GM10248 (cell line): ENCODE results near the gene COL8A1.

ENCODE experiments used
- CTCF ChIA-PET: fragments of 300-600 bp; sonication (Branson Sonifier 250); formaldehyde crosslinking; extraction: SDS; loops from one replicate; lab custom pipeline; 2021; ENCODE audit warnings: antibody characterized with exemption; lab: Yijun Ruan, JAX
- POLR2A ChIA-PET: fragments of 350-650 bp; sonication (Branson Sonifier 250); formaldehyde crosslinking; extraction: SDS; loops from one replicate; lab custom pipeline; 2020; ENCODE audit warnings: antibody characterized with exemption; lab: Yijun Ruan, JAX
- DNase-seq: peaks from one replicate; pipeline ENCODE4 v3.0.0; 2012; ENCODE audit errors: extremely low spot score
- CTCF ChIP-seq: IDR thresholded peaks from 2 replicates; pipeline ENCODE4 v1.5.1; 2012; ENCODE audit warnings: mild to moderate bottlenecking, low read depth; ENCODE audit errors: extremely low read depth, missing control alignments, control extremely low read depth

The COL8A1 gene

GRCh38 chr3:99683876-99684275, 45.5 kb downstream of the COL8A1 start:
- no peak for DNase-seq
- TF ChIP-seq CTCF, result no peak
- ChIA-PET CTCF (interaction anchor here (1.1 to 1.9 kb wide), 8 partner anchors 9 to 661 kb away, joined by 3 to 6 read pairs (median 4); no protein-coding TSS in a partner anchor), POLR2A (no interaction called here)

GRCh38 chr3:99684644-99685043, 46.2 kb downstream of the COL8A1 start:
- TF ChIP-seq CTCF, result no peak
- POLR2A ChIA-PET, result no interaction called here
- CTCF ChIA-PET, result interaction anchor here (1.6 to 1.9 kb wide), 3 partner anchors 20 to 662 kb away, joined by 4 to 6 read pairs (median 5); no protein-coding TSS in a partner anchor
- DNase-seq, result no peak

- DNase-seq, result no peak
- POLR2A ChIA-PET, result no interaction called here
- TF ChIP-seq CTCF, result no peak
- CTCF ChIA-PET, result interaction anchor here (0.6 to 3.4 kb wide), 15 partner anchors 8 to 869 kb away, joined by 3 to 20 read pairs (median 3); no protein-coding TSS in a partner anchor
These were observed 48.1 kb downstream of the COL8A1 start for GRCh38 chr3:99686469-99686868.

GRCh38 chr3:99686955-99687612, 48.7 kb downstream of the COL8A1 start:
- ChIA-PET CTCF (interaction anchor here (0.7 to 3.4 kb wide), 33 partner anchors 8 to 871 kb away, joined by 3 to 20 read pairs (median 4); no protein-coding TSS in a partner anchor), POLR2A (no interaction called here)
- DNase-seq, result peak; percentile 46
- TF ChIP-seq CTCF, result peak; percentile 75

GRCh38 chr3:99690761-99691369, 52.5 kb downstream of the COL8A1 start:
- TF ChIP-seq CTCF, result no peak
- CTCF ChIA-PET, result interaction anchor here (1.4 to 1.5 kb wide), 2 partner anchors 10 to 667 kb away, joined by 3 to 6 read pairs; no protein-coding TSS in a partner anchor
- POLR2A ChIA-PET, result no interaction called here
- DNase-seq, result no peak

GRCh38 chr3:99693636-99694035, 55.2 kb downstream of the COL8A1 start:
- CTCF ChIA-PET, result interaction anchor here (1.4 to 1.6 kb wide), 2 partner anchors 10 to 55 kb away, joined by 4 read pairs; no protein-coding TSS in a partner anchor
- no peak for DNase-seq
- no peak for TF ChIP-seq CTCF

More at GRCh38 chr3:99693636-99694035, 55.2 kb downstream of the COL8A1 start:
- POLR2A ChIA-PET, result no interaction called here
